DMS79 treated with DMSO at 0.1 percent for 48 hours (cell line): ENCODE data around the gene RANBP1.
A peak's percentile ranks its signal among the peaks of the same experiment; 100 is the strongest.

ENCODE experiments used
- DNase-seq: peaks from one replicate; lab custom pipeline; 2025; lab: John Stamatoyannopoulos, UW

Gene RANBP1

DNA sequence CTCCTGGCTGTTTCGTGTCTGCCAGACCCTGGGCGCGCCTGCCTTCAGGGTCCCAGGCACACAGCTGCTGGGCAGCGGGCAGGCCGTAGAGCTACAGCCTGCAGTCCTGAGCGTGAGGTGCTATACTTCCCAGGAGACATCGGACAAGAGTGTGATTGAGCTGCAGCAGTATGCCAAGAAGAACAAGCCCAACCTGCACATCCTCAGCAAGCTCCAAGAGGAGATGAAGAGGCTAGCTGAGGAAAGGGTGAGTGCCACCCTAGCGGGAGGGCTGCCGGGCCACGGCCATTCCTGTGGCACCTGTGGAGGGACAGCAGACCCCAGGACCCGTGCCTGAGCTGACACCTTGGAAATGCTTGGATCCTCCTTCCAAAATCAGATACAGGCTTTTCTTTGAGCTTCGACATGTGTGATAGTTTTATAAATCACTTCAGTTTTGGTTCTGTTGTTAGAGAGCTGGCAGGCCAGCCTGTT, 7.1 kb upstream of the RANBP1 start:
- DNase-seq = no peak

DNA sequence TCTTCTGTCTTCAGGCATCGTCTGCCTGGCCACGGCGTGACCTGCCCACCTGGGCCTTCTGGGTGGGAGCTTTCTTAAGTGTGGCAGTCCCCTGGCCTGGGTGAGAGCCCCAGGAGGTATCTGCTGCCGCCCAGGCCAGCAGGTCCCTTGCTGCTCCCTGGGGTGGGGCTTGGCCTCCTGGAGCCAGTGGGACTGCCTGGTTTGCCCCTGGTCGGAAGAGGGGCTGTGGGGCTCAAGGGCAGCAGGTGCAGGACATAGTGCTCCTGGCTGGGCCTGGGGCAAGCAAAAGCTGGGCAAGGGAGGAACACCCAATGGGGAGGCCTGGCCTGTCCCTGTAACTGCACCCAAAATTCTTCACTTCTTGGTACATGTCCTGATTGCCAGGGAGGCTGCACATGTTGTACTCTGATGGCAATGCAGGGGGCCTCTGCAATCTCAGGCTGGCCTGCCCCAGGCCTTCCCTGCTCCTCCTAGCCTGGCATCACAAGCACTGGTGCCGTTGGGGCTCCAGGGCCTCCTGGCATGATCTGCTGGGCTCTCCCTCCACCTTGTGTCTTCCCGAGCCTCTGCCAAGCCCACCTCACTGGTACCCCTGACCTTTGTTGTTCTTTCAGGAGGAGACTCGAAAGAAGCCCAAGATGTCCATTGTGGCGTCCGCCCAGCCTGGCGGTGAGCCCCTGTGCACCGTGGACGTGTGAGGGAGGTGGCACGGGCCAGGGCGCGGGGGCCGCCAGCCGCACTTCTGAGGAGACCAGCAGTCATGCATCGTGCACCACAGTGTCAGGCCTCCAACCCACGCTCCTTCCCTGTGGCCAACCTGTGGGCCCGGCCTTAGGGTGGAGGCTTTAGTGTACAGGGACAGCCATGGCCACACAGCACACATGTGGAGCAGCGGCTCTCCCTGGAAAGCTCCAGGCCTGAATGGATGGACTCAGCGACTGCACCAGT, 6.2 kb upstream of the RANBP1 start:
- no peak for DNase-seq

DNA sequence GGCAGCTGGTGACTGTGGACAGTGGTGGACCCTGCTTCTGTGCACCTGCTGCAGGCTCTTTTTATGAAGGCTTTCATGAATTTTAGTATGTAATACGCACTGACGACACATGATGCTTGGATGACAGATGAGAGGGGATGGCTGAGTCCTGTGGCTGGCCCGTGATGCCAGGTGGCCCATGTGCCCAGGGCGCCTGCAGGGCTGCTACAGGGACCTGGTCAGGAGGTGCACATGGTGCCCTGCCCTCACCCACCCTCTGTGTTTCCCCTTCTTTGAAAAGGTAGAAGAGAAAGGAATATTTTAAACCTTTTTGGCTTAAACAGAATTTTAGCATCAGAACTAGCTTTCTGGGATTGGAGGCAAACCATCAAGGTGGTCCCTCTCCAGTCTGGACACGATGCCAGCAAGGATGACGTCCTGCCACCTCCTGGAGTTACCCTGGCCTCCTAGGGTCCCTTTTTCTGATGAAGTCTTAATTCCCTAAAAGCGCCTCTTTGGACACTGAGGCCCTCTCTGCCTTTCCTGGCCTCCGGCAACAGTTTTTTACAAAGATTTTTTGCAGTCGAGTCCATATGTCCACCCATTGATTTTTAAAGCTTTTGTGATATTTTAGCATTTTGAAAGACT, 5.4 kb upstream of the RANBP1 start:
- no peak for DNase-seq

DNA sequence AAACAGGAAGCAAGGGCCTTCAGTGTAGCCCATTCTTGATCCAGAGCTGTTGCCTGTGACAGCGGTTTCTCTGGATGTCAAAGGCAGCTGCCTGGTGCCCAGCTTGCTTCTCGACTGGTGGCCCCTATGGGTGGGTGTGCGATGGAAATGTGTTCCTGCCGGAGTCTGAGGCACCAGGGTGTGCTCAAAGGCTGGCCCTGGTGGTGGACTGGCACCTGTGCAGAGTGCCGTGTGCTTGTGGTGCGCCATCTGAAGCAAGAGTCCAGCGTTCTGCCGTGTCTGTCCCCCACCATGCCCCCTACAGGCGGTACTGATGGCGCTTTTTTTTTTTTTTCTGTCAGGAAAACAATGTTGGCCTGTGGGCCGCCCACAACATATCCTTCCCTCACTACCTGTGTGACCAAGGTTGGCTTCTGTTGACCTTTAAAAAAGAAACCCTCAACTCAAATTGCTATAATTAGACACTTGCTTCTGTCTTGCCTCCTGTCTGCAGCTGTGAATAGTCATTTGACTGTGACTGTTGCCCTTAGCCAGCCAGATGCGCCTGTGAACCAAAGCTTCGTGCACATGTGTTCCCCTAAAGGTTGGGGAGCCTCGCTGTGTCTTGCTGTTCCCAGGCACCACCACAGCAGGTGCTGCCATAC, 4.7 kb upstream of the RANBP1 start:
- no peak for DNase-seq

DNA sequence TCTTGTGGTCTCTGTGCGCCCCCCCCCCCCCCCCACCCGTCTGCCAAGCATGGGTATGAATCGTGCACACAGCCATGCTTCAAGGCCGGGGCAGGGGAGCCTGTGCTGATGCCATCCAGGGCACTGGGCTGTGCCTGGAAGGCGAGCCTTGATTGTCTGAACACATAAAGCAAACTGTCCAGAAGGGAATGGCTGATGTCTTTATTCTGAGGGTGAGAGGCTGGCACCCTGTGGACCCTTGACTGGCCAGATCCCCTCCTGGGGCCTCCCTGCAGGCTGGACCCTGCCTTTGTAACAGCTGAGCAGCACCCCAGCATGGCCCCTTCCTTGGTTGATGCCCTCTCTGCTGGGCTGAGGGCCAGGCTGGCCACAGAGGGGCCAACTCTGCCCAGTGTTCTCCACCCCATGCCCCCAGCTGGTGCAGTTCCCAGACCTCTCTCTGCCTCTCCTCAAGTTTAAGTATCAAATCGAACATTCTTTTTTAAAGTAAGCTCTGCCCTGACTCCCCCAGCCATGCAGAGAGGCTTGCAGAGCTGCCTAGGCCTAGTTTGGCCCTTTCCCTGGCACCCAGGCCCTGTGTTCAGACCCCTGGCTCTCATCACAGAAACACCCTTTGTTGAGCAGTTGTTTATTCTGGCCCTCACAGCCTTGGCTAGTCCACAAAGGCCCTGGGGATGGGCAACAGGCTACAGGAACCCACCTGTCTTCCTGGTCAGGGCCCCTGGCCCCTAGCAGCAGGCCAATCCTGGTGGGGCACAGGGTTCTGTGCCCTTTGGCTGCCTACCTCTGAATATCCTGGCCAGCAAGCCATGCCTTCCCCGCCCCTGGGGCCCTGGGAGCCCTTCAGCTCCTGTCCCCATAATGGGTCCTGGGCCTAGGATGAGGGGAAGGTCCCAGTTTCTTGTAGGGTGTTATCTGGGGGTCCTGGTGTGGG, 3.9 kb upstream of the RANBP1 start:
- DNase-seq = no peak

DNA sequence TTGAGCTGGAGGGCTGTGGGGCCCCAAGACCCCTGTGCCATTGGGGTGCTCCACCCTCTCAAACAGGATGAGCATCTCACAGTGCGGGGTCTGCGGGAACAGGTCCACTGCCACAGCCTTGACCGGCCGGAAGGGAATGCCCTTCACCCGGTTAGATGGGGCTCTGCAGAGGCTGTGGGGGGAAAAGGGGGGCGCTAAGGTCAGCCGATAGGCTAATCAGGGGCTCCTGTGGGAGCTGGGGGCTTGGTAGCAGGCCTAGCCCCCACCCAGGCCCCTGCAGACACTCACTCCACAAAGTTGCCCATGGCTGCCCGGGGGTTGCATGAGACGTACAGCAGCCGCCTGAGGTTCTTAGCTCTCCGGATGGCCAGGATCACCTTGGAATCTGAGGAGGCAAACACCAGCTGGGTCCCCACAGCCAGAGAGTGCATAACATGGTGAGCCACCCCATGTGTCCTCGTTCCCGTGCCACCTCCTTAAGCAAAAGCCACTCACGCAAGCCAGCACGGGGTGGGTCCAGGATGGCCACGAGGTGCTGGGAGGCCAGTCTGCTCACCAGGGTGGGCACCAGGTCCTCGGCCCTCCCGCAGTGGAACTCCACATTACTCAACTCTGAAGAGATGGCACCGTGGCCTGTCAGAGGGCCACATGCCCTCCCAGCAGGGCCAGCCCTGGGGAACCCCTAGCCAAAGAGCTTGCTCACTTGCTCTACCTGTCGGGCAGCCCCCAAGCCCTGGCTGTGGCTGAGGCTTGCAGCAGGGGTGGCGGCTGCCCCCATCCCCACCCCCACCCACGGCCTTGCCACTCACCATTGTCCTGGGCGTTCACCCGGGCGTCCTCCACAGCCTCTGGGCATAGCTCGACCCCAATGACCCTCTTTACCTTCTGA, 3.0 kb upstream of the RANBP1 start:
- DNase-seq = no peak

DNA sequence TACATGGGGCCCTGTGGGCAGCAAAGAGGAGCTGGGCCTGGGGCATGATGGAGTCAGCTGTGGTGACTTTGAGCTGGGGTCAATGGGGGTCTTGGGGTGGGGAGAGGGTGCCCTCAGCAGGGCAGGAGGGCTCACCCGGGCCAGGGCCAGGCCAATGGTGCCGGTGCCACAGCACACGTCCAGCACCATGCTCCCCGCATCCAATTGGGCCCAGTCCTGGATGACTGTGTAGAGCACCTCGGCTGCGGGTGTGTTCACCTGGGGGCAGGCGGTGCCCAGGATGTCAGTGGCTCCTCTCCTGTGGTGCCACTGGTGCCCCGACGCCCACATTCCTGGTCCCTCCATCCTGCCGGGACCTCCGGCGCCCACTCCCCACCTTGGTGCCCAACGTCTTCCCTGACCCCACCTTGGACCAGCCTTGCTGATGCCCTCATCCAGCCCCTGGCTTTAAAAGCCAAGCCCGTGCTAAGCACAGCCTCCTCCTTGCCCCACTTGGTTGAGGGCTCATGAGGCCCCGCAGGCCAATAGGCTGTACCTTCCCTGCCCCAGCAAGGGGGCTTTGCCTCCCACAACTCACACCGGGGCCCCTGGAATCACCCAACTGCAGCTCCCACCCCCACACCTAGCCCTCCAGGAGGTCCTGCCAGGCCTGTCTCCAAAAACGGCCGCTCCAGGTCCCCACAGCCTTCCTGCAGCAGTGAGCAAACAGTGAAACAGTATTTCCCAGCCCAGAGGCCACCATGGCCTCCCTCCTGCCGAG, 2.2 kb upstream of the RANBP1 start:
- no peak for DNase-seq

DNA sequence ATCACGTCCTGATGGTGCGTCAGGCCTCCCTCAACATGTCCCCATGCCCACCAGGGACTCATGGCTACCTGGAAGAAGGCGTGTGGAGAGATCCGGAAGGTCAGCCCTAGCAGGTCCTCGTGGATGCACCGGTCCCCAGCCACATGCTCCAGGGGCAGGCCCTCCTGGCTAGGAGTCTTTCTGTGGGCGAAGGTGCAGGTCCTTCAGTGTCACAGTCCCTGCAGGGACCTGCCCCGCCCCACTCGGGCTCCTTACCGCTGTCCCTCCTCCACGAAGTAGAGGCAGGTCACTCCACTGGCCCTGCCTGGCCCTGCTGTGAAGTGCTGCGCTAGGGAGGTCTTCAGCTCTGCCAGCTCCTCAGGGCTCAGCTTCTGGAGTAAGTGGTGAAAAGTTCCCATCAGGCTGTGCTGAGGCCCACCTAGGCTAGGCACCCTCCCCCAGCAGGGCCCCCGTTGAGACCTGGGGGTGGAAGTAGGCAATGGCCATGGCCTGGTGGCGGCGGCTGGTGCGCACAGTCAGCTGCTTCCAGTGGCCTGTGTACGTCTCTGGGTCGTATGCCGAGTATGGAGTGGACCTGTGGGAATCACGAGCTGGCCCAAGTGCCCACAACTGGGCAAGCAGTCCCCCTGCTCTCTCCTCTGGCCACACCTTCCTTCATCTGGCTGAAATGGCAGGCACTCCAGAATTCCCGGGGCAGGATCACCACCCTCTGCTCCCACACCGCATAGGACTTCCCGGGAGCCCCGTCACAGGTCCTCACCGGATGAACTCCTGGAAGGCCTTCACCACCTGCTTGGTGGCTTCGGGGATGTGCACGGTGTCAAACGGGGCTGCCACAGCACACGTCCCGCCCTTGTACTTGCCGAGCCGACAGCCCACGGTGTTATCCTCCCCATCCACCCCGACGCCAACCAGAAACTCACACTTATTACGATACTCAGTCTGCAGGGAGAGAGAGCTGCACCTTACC, 1.1 kb upstream of the RANBP1 start:
- no peak for DNase-seq

DNA sequence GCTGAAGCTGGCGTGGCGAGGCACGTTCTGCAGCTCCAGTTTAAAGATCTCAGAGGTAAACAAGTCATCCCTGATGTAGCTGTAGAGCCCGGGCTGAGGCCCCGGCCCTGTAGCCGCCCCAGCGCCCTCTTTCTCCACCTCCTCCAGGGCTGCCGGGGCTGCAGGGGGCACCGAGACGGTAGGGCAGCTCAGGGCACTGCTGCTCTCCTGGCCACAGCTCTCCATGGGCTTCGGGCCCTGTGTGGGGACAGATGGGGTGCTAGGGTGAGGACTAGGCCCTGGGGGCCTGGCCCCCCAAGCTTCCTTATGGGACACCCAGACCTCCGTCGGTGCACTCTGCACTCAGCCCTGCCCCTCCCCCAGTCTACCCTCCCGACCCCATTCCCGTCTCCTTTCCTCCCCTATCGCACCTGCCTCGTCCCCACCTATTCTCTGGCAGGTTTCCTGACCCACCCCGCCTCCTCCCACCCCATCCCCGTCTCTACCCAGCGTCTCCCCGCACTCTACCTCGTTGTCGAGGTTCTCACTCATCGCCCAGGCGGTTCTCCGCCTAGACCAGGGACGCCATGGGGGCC, 559 bp downstream of the RANBP1 start:
- no peak for DNase-seq

DNA sequence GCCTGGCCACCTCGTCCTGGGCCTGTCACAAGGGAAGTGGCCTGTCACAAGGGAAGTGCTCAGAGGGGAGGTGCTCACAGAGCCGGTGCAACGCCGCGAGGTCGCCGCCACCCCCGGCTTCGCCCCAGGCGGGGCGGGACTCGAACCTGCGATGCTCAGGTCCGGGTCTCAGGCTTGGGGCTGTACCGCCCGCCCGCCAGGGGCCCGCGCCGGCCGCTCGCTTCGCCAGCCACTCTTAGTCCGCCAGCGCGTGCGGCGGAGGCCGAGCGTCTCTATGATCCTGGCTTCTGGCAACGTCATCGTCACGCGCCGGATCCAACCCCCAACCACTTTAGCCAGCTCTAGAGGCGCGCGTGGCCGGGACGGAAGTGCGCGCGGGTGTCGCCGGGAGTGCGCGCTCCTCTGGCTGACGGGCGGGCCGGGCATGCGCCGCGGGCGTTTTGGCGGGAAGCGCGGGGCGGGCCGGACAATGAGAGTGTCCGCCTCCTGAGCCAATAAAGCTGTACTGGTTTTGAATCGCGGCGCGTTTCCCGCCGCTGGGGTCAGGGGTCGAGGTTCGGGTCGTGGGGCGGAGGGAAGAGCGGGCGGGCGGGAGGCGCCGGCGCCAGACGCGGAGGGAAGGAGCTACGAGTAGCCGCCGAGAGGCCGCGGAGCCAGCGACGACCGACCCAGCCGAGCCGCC, 1.2 kb downstream of the RANBP1 start, which contains the start of gene TRMT2A:
Gene TRMT2A, minus strand, starts transcription at position 276 of the 682 bp plus-strand sequence. CDS start 320 bp downstream, outside the sequence.
- DNase-seq = peak; percentile 73

DNA sequence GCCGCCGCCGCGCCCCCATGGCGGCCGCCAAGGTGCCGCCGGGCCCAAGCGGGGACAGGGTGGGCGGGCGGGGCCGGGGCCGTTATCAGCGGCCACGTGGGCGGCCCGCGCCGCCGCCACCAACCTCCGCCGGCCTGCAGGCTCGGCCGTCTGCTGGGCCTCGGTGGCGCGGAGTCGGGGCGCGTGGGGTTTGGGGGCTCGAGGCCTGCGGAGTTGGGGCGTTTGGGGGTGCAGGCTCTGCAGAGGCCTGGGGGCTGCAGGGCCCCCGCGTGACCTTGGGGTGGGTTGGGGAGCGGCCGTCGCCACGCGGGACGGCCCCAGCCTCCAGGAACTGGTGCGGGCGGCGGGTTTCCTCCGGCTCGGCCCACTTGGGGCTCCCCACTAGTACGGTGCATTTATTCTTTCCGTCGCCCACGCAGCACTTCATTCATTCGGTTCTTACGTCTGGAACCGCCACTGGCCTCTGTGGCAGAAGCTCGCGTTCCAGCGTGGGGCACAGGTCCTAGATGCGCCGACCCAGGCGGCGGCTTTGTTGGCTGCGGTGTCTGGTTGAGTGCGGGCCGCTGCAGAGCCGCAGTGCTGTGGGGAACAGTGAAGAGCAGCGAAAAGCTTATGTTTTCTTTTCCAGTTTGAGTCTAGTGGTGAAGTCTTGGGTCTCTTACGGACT, 1.9 kb downstream of the RANBP1 start:
- DNase-seq = no peak

DNA sequence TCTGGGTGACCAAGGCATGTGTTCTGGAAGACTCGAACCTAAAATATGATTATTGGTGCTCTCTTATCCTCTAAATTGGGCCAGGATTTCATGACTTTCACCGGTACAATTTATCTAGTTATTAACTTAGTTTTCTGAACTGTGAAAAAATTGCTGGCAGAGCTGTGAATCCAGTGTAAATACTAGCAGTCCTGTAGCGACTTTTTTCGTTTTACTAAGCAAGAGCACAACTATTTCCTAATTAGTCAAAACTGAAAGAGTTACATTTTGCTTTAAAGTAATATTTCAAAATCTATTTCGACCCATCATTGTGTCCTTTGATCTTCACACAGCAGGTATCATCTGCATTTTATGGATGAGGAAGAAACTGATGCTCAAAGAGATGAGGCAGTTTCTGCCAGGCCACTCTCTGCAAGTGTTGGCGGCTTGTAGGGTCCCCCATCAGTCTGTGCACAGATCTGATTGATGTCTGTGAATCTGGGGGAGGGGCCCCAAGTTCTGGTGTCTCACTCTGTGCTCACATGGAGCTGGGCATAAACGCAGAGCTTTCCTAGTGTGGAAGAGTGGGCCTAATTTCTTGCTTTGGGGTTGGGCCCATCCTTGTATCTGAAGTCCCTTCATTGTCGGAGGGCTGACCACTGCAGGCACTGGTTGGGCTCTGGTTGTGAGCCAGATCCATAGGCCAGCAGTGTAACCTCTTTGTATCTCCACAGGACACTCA, 2.6 kb downstream of the RANBP1 start:
- DNase-seq = no peak

DNA sequence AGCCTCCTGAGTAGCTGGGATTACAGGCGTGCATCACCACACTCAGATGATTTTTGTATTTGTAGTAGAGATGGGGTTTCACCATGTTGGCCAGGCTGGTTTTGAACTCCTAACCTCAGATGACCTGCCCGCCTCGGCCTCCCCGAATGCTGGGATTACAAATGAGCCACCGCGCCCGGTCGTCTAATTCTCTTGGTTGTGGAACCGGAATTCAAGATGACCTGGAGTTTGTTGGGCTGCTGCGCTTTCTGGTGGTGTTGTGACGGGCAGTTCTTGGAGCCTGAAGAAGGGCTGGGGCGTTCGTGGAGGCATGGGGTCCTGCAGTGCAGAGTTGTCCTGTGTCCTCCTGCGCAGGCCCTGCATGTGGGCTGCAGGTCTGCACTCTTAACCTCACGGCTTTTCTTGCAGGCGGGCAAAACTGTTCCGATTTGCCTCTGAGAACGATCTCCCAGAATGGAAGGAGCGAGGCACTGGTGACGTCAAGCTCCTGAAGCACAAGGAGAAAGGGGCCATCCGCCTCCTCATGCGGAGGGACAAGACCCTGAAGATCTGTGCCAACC, 6.0 kb downstream of the RANBP1 start:
- no peak for DNase-seq

DNA sequence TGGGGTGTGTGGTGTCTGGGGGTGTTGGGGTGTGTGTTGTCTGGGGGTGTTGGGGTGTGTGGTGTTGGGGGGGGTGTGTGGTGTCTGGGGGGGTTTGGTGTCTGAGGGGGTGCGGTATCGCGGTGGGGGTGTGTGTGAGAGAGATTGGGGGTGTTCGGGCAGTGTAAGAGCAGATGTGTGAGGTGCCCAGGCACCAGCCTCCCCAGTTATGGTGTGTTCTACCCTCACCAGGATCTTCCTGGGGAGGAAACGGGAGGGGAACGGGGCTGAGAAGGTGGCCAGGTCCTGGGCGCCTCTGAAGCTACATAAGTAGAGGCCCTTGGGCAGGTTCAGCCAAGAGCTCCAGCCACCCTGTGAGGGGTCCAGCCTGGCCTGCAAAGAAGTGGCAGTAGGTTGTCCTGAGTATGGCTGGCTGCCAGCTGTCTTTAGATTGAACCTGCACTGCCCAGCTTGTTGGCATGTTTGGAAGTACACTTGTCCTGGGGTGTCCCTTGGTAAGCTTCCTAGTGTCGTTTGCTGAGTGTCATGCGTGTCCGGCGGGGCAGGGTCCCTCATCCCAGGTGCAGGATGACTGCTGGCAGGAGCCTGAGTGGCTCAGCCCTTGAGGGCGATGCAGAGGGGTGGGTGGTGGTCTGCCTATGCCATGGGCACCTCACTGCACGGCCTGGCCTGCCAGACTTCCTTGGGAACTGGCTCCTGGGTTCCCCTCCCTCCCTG, 7.6 kb downstream of the RANBP1 start:
- no peak for DNase-seq

DNA sequence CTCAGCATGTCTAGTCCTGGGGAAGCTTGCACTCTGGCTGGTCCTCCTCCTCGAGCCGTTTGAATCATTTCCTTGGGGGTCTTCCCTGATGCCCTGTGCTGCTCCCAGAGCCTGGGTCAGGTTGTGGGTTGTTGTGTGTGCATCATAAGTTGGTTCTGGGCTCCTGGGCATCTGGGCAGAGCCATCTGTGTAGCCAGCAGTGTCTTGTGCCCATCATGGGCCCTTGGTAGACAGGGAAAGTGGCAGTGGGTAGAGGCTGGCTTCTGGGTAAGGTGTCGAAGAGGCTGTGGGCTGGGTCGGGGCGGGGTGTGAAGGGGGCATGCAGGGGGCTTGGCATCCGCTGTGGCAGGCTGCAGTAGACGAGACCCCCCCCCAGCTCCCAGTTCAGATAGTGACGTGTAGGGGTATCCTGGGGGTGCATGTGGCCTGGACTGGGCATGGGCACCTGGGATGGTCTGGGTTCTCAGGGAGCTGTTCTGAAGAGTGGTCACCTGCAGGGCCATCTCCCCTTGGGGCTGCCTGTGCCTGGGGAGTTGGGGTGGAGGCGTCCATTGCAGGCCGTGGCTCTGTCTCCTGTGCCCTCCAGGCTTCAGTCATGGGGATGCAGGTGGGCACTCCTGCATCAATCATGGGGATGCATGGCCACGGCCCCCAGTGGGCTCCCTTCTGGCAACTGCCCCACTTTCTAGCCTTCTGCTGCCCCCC, 8.3 kb downstream of the RANBP1 start:
- DNase-seq = no peak
